ENCODE data around the gene PCNT.

GRCh38 chr21:46327711-46328110 is 3.8 kb downstream of the PCNT start:
- no peak for TF ChIP-seq ARNT (IDR thresholded peaks at IDR 0.05)
- TF ChIP-seq PKNOX1 (IDR thresholded peaks at IDR 0.05) = no peak
- TF ChIP-seq NFRKB (IDR thresholded peaks at IDR 0.05) = no peak
- TF ChIP-seq CTBP1 (IDR thresholded peaks at IDR 0.05; ENCODE audit: borderline replicate concordance) = no peak
- TF ChIP-seq SP1 (IDR thresholded peaks at IDR 0.05) = no peak
- no peak for TF ChIP-seq ZNF384 (IDR thresholded peaks at IDR 0.05)
- no peak for TF ChIP-seq FOXM1 (IDR thresholded peaks at IDR 0.05; ENCODE audit: borderline replicate concordance)
- no peak for TF ChIP-seq LEF1 (IDR thresholded peaks at IDR 0.05; ENCODE audit: borderline replicate concordance)
